Breast epithelium (tissue), 3 donors: Measurements from ENCODE around the gene TLL2.

Source experiments
- CTCF ChIP-seq, 3 donors: fragments of 450-650 bp; IDR thresholded peaks; one replicate each; pipeline ENCODE4 v1.5.1; 2016 to 2017; ENCODE audit warnings: antibody characterized with exemption in 3 of 3, mild to moderate bottlenecking in 3 of 3, moderate library complexity in 3 of 3
- POLR2A ChIP-seq: fragments of 450-650 bp; IDR thresholded peaks from one replicate; pipeline ENCODE4 v1.6.1; 2016; ENCODE audit warnings: antibody characterized with exemption, mild to moderate bottlenecking, moderate library complexity

- no peak for TF ChIP-seq CTCF (IDR thresholded peaks at IDR 0.05)
- no peak for TF ChIP-seq POLR2A
Measured at GRCh38 chr10:96541921-96542320, 28.2 kb upstream of the TLL2 start.
